ENCODE data around the gene ENO2.

DNA sequence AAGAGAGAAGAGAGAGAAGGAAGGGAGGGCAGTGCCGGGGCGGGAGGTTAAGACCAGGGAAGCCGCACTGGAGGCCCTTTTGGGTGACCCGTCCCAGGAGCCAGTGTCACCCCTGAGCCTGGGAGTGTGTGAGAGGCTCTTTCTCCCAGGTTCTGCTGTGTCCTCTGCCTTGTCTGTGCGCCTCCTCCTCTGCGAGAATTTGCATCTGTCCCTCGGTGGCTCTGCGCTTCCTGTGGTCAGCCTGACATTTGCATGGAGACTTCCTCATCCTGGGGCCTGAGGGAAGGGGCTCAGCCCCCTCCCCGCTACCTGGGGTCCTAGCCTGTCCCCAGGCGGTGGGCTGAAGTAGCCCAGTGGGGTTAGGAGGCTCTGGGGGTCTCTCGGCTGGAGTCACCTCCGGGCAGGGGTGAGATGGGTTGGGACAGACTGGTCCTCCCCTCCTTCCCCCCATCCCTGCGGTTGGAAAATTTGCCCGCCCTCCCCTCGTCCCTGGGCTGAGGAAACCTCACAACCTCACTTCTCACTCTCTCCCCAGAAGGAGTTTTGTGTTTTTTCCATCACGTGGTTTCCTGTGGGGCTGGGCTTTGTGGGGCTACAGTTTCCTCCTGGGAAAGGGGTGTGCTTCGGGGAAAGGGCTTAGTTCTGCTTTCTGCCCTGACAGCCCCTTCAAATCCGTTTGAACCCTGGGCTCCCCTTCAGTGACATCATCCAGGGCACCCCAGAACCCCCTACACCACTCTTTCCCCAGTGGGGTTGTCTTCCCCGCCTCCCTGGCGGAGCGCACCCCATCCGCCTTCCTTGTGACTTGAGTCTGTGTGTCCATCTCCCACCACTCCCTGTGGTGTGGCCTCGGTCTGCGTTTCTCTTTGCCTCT is 39.3 kb downstream of the ENO2 start:
- TF ChIP-seq, protein P1, sequence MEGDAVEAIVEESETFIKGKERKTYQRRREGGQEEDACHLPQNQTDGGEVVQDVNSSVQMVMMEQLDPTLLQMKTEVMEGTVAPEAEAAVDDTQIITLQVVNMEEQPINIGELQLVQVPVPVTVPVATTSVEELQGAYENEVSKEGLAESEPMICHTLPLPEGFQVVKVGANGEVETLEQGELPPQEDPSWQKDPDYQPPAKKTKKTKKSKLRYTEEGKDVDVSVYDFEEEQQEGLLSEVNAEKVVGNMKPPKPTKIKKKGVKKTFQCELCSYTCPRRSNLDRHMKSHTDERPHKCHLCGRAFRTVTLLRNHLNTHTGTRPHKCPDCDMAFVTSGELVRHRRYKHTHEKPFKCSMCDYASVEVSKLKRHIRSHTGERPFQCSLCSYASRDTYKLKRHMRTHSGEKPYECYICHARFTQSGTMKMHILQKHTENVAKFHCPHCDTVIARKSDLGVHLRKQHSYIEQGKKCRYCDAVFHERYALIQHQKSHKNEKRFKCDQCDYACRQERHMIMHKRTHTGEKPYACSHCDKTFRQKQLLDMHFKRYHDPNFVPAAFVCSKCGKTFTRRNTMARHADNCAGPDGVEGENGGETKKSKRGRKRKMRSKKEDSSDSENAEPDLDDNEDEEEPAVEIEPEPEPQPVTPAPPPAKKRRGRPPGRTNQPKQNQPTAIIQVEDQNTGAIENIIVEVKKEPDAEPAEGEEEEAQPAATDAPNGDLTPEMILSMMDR (IDR thresholded peaks at IDR 0.05): no peak
- TF ChIP-seq POLR2A (IDR thresholded peaks at IDR 0.05): no peak
